Ishikawa (cell line): ENCODE measurements around the gene GSTCD.

ENCODE experiments used
- NFIC ChIP-seq: IDR thresholded peaks from 2 replicates; pipeline ENCODE4 v1.6.1; 2012
- TAF1 ChIP-seq: IDR thresholded peaks from 2 replicates; pipeline ENCODE4 v1.6.1; 2012; ENCODE audit warnings: low read depth, mild to moderate bottlenecking
- TEAD4 ChIP-seq: IDR thresholded peaks from 2 replicates; pipeline ENCODE4 v1.6.1; 2012

- TF ChIP-seq TEAD4, result no peak
- no peak for TF ChIP-seq NFIC
- no peak for TF ChIP-seq TAF1
Measured at GRCh38 chr4:105719204-105719603, 10.6 kb downstream of the GSTCD start.
